ENCODE measurements around the gene TINAGL1.
A peak's percentile ranks its signal among the peaks of the same experiment; 100 is the strongest.

The TINAGL1 gene

DNA sequence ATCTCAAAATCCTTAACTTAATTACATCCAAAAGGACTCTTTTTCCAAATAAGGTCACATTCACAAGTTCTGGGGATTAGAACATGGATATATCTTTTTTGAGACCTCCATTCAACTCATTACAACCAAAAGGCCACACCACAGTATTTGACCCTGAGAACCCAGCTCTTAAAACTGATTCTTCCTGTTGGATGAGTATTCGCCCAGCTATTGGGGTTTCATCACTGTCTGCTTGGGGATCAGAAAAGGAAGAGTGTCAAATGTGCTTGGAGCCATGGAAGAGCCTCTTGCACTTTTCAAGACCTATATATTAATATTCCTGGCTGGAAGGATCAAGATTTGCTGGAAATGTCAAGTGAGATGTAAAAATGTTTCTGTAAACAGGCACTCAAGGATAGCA is 5.4 kb upstream of the TINAGL1 start:
- in situ Hi-C loops (cut with HindIII; ENCODE audit: low pct_unique_long_range_greater_than_20kb, low sequenced_read_pairs): no loop called here
- no peak for TF ChIP-seq JUND (IDR thresholded peaks at IDR 0.05; ENCODE audit: low read depth)
- no peak for DNase-seq (ENCODE audit: low read depth in 1 of 2, low spot score in 1 of 2)

DNA sequence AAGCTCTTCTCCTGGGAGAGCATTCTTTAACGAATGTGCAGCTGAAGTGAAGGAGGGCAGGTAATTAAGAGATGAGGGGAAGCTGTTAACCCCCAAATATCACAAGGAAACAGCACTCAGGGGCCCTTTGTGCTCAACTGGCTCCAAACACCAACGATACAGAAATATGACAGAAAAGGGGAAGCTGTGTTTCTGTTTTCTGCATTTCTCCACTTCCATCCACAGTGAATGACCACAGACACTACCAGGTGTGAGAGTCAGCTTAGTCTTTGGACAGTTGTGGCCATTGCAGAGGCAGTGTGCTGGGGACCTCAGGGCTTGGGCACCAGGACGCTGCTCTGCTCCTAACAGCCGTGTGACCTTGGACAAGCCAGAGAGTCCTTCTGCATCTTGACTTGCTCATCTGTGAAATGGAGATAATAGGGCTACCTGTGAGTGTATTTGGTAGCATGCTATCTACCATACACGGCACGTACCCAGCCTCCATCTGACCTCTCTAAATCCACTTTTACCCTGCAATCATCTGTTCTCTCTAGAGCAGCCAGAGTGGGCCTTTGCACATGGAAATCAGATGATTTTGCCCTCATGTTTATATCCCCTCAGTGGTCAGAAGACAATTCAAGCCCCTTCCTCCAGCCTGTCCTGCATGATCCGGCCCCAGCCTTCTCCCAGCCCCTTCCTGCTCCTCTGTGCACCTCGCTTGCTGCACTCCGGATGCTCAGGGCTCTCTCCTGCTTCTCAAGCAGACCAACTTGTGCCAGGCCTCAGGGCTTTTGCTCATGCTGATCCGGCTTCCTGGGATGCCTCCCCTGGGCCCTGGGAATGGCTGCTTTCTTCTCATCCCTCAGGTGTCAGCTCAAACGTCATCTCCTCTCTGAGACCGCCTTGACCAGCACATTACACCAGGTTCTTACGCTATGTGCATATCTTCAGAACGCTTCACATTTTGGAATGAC is 4.7 kb upstream of the TINAGL1 start:
- DNase-seq (ENCODE audit: low read depth in 1 of 2, low spot score in 1 of 2): no peak
- no peak for TF ChIP-seq JUND (IDR thresholded peaks at IDR 0.05; ENCODE audit: low read depth)
- in situ Hi-C loops (cut with HindIII; ENCODE audit: low pct_unique_long_range_greater_than_20kb, low sequenced_read_pairs): no loop called here

GRCh38 chr1:31572323-31573104 is 3.8 kb upstream of the TINAGL1 start:
- peak in 1 of 2 experiments; percentile 60 for DNase-seq (ENCODE audit: low read depth in 1 of 2, low spot score in 1 of 2)
- in situ Hi-C loops (cut with HindIII; ENCODE audit: low pct_unique_long_range_greater_than_20kb, low sequenced_read_pairs): no loop called here
- TF ChIP-seq JUND (IDR thresholded peaks at IDR 0.05; ENCODE audit: low read depth): no peak

DNA sequence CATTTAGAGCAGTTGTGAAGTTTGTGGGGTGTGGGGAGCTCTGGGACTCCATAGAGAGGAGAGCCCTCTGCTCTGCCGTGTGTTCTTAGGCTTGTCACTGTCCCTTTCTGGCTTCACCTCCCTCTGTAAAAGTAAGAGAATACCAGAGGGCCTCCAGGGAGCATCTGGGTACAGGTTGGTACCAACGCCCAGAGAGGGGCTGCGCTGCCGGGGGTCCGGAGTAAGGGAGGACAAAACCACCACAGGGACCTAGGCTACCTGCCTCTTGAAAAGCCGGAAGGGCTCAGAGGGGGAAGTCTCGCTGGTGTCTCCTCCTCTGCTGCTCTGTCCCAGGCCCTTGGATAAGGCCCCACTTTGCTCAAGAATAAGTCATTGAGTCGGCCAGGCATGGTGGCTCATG is 3.1 kb upstream of the TINAGL1 start:
- in situ Hi-C loops (cut with HindIII; ENCODE audit: low pct_unique_long_range_greater_than_20kb, low sequenced_read_pairs): no loop called here
- TF ChIP-seq JUND (IDR thresholded peaks at IDR 0.05; ENCODE audit: low read depth): no peak
- DNase-seq (ENCODE audit: low read depth in 1 of 2, low spot score in 1 of 2): no peak

DNA sequence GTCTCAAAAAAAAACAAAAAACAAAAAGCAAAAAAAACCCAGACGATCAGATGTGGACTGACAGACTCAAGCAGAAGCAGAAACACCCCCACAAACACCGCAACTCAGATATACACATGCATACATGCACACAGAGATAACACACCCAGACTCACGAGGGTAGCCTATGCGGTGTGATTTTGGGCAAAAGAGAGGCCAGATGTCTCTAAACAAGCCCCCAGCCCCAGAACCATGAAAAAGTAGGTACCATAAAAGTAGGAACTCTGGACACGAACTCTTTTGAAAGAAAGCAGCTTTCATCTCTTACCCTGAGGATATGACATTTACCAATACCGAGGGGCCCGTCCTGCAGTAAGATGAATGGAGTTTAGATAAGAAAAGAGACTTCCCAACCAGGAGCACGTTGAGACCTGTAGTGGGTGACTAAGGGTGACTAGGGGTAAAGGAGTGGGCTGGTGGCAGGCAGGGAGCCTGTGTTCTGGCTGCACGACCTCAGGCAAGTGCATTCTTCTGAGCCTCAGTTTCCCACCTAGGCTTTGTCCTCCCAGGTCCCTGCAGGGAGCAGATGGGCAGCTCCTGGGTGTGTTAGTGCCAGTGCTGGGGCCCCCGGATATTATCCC is 1.5 kb upstream of the TINAGL1 start:
- TF ChIP-seq JUND (IDR thresholded peaks at IDR 0.05; ENCODE audit: low read depth): no peak
- DNase-seq (ENCODE audit: low read depth in 1 of 2, low spot score in 1 of 2): no peak
- in situ Hi-C loops (cut with HindIII; ENCODE audit: low pct_unique_long_range_greater_than_20kb, low sequenced_read_pairs): no loop called here

- in situ Hi-C loops (cut with HindIII; ENCODE audit: low pct_unique_long_range_greater_than_20kb, low sequenced_read_pairs): no loop called here
- no peak for TF ChIP-seq JUND (IDR thresholded peaks at IDR 0.05; ENCODE audit: low read depth)
- DNase-seq (ENCODE audit: low read depth in 1 of 2, low spot score in 1 of 2): peak in 1 of 2 experiments; percentile 25
Observed at GRCh38 chr1:31575369-31576140, 760 bp upstream of the TINAGL1 start.

DNA sequence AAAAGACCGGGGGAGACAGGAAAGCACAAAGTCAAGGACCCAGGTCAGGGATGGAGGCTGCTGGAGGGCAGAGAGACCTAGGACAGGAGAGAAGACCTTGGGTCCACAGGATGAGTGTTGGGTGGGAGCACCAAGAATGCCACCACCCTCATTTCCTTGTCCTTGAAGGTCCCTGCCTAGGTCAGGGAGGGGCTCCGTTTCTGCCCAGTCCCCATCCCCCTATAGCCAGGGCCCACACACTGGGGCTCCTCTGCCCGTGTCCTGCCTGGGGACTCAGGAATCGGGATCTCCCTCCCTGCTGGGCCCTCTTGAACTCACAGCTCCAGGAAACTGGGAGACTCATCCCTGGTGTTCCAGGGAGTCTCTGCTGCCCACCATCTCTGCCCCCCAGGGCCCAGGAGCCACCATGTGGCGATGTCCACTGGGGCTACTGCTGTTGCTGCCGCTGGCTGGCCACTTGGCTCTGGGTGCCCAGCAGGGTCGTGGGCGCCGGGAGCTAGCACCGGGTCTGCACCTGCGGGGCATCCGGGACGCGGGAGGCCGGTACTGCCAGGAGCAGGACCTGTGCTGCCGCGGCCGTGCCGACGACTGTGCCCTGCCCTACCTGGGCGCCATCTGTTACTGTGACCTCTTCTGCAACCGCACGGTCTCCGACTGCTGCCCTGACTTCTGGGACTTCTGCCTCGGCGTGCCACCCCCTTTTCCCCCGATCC is 584 bp downstream of the TINAGL1 start:
- no peak for TF ChIP-seq JUND (IDR thresholded peaks at IDR 0.05; ENCODE audit: low read depth)
- DNase-seq (ENCODE audit: low read depth in 1 of 2, low spot score in 1 of 2): no peak
- in situ Hi-C loops (cut with HindIII; ENCODE audit: low pct_unique_long_range_greater_than_20kb, low sequenced_read_pairs): no loop called here

GRCh38 chr1:31577515-31578192 is 1.3 kb downstream of the TINAGL1 start:
- DNase-seq (ENCODE audit: low read depth in 1 of 2, low spot score in 1 of 2): peak in 1 of 2 experiments; percentile 23
- TF ChIP-seq JUND (IDR thresholded peaks at IDR 0.05; ENCODE audit: low read depth): no peak
- in situ Hi-C loops (cut with HindIII; ENCODE audit: low pct_unique_long_range_greater_than_20kb, low sequenced_read_pairs): no loop called here

GRCh38 chr1:31579374-31579773 is 3.1 kb downstream of the TINAGL1 start:
- TF ChIP-seq JUND (IDR thresholded peaks at IDR 0.05; ENCODE audit: low read depth): no peak
- in situ Hi-C loops (cut with HindIII; ENCODE audit: low pct_unique_long_range_greater_than_20kb, low sequenced_read_pairs): no loop called here
- DNase-seq (ENCODE audit: low read depth in 1 of 2, low spot score in 1 of 2): no peak

GRCh38 chr1:31580513-31580870 is 4.2 kb downstream of the TINAGL1 start:
- in situ Hi-C loops (cut with HindIII; ENCODE audit: low pct_unique_long_range_greater_than_20kb, low sequenced_read_pairs): no loop called here
- no peak for DNase-seq (ENCODE audit: low read depth in 1 of 2, low spot score in 1 of 2)
- no peak for TF ChIP-seq JUND (IDR thresholded peaks at IDR 0.05; ENCODE audit: low read depth)

All from T47D (cell line).